Stomach (tissue), 4 donors: ENCODE data around the gene CDCA3.

Source experiments
- POLR2A ChIP-seq, 4 donors: fragments of 450-650 bp; IDR thresholded peaks; one replicate each; pipeline ENCODE4 v1.6.1; 2016; ENCODE audit warnings: antibody characterized with exemption in 4 of 4, control low read depth in 2 of 4, mild to moderate bottlenecking in 1 of 4, moderate library complexity in 1 of 4
- TF ChIP-seq, protein P1 (sequence below), 7 experiments: fragments of 450-650 bp in 4 of 7; fragments of 200-600 bp in 3 of 7; sonication (generic) in 3 of 7; IDR thresholded peaks; one replicate each; pipeline ENCODE4 v1.5.1; 2016 to 2019; ENCODE audit warnings: antibody characterized with exemption in 7 of 7, control low read depth in 2 of 7, mild to moderate bottlenecking in 1 of 7

GRCh38 chr12:6873094-6874014, 22.3 kb upstream of the CDCA3 start, which contains the start of gene SPSB2:
- TF ChIP-seq POLR2A (IDR thresholded peaks at IDR 0.05) = no peak
- TF ChIP-seq, protein P1, sequence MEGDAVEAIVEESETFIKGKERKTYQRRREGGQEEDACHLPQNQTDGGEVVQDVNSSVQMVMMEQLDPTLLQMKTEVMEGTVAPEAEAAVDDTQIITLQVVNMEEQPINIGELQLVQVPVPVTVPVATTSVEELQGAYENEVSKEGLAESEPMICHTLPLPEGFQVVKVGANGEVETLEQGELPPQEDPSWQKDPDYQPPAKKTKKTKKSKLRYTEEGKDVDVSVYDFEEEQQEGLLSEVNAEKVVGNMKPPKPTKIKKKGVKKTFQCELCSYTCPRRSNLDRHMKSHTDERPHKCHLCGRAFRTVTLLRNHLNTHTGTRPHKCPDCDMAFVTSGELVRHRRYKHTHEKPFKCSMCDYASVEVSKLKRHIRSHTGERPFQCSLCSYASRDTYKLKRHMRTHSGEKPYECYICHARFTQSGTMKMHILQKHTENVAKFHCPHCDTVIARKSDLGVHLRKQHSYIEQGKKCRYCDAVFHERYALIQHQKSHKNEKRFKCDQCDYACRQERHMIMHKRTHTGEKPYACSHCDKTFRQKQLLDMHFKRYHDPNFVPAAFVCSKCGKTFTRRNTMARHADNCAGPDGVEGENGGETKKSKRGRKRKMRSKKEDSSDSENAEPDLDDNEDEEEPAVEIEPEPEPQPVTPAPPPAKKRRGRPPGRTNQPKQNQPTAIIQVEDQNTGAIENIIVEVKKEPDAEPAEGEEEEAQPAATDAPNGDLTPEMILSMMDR (IDR thresholded peaks at IDR 0.05) = no peak
